Fibroblast of skin of scalp (primary cell): ENCODE data around the gene RAB23.

Experiments
- DNase-seq: peaks from one replicate; pipeline ENCODE4 v3.0.0-alpha.2; 2013

Gene RAB23

GRCh38 chr6:57177545-57178265 lies 44.4 kb downstream of the RAB23 start:
- DNase-seq: no peak

- no peak for DNase-seq
Measured at GRCh38 chr6:57174511-57174907, 47.6 kb downstream of the RAB23 start.

DNA sequence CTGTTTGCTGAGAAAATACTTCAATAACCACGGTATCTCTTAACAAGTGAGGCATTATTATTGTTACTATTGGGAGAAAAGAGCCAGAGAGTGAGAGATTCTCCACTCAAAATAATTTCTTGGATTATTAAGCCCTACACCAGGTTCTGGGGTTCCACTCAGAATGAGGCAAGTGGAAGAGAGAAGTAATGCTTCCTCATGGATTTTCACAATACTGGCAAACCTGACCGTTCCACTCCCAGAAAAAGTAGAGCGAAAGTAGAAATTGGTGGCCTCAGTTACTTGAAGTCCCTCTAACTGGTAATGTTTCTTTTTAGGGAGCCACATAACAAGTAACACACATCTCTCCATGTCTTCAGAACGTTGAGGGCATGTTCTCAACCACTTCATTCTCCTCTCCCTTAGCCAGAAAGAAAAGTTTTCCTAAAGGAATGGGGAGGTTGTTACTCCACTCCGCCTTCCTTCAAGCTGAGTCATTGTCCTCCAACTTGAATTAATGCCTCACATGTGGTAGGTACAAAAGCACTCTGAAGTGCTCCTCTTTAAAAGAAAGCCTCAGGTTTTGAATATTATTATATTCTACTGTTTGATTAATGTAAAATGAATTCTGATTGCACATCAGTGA lies 48.1 kb downstream of the RAB23 start:
- peak; percentile 82 for DNase-seq

- DNase-seq: no peak
Measured at GRCh38 chr6:57173056-57173885, 48.8 kb downstream of the RAB23 start.

GRCh38 chr6:57172136-57173055 lies 49.7 kb downstream of the RAB23 start, which contains the start of gene BAG2:
Gene BAG2 (plus strand): TSS chr6:57172326. CDS start chr6:57172698, 372 bp downstream.
- peak; percentile 93 for DNase-seq

DNA sequence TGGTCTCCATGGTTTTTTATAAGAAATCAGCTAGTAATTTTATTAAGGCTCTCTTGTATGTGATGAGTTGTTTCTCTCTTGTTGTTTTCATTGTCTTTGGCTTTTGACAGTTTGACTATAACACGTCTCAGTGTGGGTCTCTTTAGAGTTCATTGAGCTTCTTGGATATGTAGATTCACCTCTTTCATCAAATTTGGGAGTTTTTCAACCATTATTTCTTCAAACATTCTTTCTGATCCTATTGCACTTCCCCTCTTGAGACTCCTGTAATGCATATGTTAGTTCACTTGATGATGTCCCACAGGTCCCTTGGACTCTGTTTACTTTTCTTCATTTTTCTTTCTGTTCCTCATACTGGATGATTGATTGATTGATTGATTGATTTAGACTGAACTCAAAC lies 57.0 kb downstream of the RAB23 start:
- DNase-seq: no peak

- no peak for DNase-seq
Measured at GRCh38 chr6:57163956-57164355, 58.2 kb downstream of the RAB23 start.

GRCh38 chr6:57162516-57162915 lies 59.6 kb downstream of the RAB23 start:
- DNase-seq: peak; percentile 34

- peak; percentile 69 for DNase-seq
Measured at GRCh38 chr6:57162028-57162427, 60.1 kb downstream of the RAB23 start.

- DNase-seq: no peak
Measured at GRCh38 chr6:57159127-57159526, 63.0 kb downstream of the RAB23 start.

- peak; percentile 33 for DNase-seq
Measured at GRCh38 chr6:57158658-57159057, 63.4 kb downstream of the RAB23 start.

DNA sequence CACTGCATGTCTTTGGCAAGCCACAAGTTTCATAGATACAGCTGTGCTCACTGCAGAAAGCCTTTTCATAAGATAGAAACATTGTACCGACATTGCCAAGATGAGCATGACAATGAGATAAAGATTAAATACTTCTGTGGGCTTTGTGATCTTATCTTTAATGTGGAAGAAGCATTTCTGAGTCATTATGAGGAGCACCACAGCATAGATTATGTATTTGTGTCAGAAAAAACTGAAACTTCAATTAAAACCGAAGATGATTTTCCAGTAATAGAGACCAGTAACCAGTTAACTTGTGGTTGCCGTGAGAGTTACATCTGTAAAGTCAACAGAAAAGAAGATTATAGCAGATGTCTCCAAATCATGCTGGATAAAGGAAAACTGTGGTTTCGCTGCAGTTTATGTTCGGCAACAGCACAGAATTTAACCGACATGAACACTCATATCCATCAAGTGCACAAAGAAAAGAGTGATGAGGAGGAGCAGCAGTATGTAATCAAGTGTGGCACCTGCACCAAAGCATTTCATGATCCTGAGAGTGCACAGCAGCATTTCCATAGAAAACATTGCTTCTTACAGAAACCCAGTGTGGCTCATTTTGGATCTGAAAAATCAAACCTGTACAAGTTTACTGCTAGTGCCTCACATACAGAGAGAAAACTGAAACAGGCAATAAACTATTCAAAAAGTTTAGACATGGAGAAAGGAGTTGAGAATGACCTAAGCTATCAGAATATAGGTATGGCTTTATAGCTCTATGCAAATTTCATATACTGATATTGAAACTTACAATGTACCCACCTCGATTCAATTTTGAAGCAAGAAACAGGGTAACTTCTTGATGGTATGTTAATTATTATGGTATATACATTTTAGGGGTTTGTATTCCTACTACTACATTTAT lies 73.9 kb downstream of the RAB23 start:
- DNase-seq: no peak

DNA sequence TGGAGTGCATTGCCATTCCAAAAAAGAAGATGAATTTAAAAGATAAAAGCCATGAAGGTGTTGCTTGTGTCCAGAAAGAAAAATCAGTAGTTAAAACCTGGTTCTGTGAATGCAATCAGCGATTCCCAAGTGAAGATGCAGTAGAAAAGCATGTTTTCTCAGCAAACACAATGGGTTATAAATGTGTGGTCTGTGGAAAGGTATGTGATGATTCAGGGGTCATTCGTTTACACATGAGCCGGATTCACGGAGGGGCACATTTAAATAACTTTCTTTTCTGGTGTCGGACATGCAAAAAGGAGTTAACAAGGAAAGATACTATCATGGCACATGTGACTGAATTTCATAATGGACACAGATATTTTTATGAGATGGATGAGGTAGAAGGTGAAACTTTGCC lies 74.7 kb downstream of the RAB23 start:
- DNase-seq: no peak

GRCh38 chr6:57143690-57144089 lies 78.4 kb downstream of the RAB23 start:
- no peak for DNase-seq

GRCh38 chr6:57142178-57142525 lies 80.0 kb downstream of the RAB23 start:
- no peak for DNase-seq

- DNase-seq: no peak
Measured at GRCh38 chr6:57141451-57142177, 80.5 kb downstream of the RAB23 start.

GRCh38 chr6:57138026-57138425 lies 84.1 kb downstream of the RAB23 start:
- no peak for DNase-seq

- DNase-seq: no peak
Measured at GRCh38 chr6:57137350-57137749, 84.8 kb downstream of the RAB23 start.
